IMR-90 (cell line): ENCODE measurements around the gene ADPRM. TPM values are rescaled to one million over a fixed set of nuclear protein-coding genes. Genes with fewer than 3 reads are reported as not detected.

Experiments
- ATAC-seq: fragments of 200-7000 bp; cut with Tn5 transposase; 2 replicates; pipeline ENCODE4 v1.9.1; 2020; ENCODE audit warnings: low read depth, mild to moderate bottlenecking, moderate library complexity
- BruUV-seq: library from RNA; stranded (reverse); fragments of 400-500 nt; replicated peaks from 2 replicates; lab custom pipeline; 2021; lab: Mats Ljungman, UMichigan
- CTCF ChIA-PET: fragments of 300-600 bp; formaldehyde crosslinking; extraction: SDS; loops from one replicate; lab custom pipeline; 2021; ENCODE audit warnings: antibody characterized with exemption; lab: Yijun Ruan, JAX
- POLR2A ChIA-PET: fragments of 300-600 bp; sonication (Branson Sonifier 250); formaldehyde crosslinking; loops from one replicate; lab custom pipeline; 2022; ENCODE audit warnings: antibody characterized with exemption; ENCODE audit not compliant: unreplicated experiment; lab: Charles Lee
- DNase-seq: peaks from one replicate; pipeline ENCODE4 v3.0.0; 2013
- H2AFZ ChIP-seq: replicated peaks from 2 replicates; pipeline ENCODE3; 2013; ENCODE audit warnings: low read length, mild to moderate bottlenecking; ENCODE audit not compliant: poor library complexity
- H2AK5ac ChIP-seq: 2 replicates; pipeline ENCODE4 v1.6.1; 2013; ENCODE audit warnings: low read depth, low read length, inconsistent platforms
- H2AK9ac ChIP-seq: replicated peaks from 2 replicates; pipeline ENCODE3; 2013; ENCODE audit warnings: mild to moderate bottlenecking, low read depth, low read length, moderate library complexity; ENCODE audit not compliant: poor library complexity
- H2BK120ac ChIP-seq: 2 replicates; pipeline ENCODE4 v1.6.1; 2013; ENCODE audit warnings: low read depth, low read length, inconsistent platforms
- H2BK15ac ChIP-seq: 3 replicates; pipeline ENCODE4 v1.6.1; 2013; ENCODE audit warnings: low read depth, low read length, inconsistent platforms
- H2BK20ac ChIP-seq: 2 replicates; pipeline ENCODE4 v1.6.1; 2013; ENCODE audit warnings: low read depth, mild to moderate bottlenecking, inconsistent platforms, low read length, moderate library complexity
- H2BK5ac ChIP-seq: 2 replicates; pipeline ENCODE4 v1.6.1; 2013; ENCODE audit warnings: mild to moderate bottlenecking, low read depth, low read length, inconsistent platforms; ENCODE audit not compliant: poor library complexity, severe bottlenecking
- H3K14ac ChIP-seq: replicated peaks from 2 replicates; pipeline ENCODE4 v1.6.1; 2013; ENCODE audit warnings: low read depth, low read length, inconsistent platforms
- H3K18ac ChIP-seq: 2 replicates; pipeline ENCODE4 v1.6.1; 2013; ENCODE audit warnings: low read depth, low read length, control low read depth
- H3K23ac ChIP-seq: 2 replicates; pipeline ENCODE4 v1.6.1; 2013; ENCODE audit warnings: low read depth, low read length, inconsistent platforms
- H3K27ac ChIP-seq: 2 replicates; pipeline ENCODE4 v1.5.1; 2013; ENCODE audit warnings: mild to moderate bottlenecking, control low read depth, low read length; ENCODE audit not compliant: insufficient read depth
- H3K27me3 ChIP-seq: 2 replicates; pipeline ENCODE4 v1.6.1; 2013; ENCODE audit warnings: low read length; ENCODE audit not compliant: control insufficient read depth, insufficient read depth
- H3K36me3 ChIP-seq: 2 replicates; pipeline ENCODE4 v1.6.1; 2013; ENCODE audit warnings: low read length, mixed read lengths; ENCODE audit not compliant: control insufficient read depth, insufficient read depth
- H3K4ac ChIP-seq: 2 replicates; pipeline ENCODE4 v1.6.1; 2013; ENCODE audit warnings: low read depth, low read length, inconsistent platforms
- H3K4me1 ChIP-seq: 2 replicates; pipeline ENCODE4 v1.6.1; 2013; ENCODE audit warnings: low read length, mixed read lengths; ENCODE audit not compliant: control insufficient read depth, insufficient read depth
- H3K4me2 ChIP-seq: 2 replicates; pipeline ENCODE4 v1.6.1; 2013; ENCODE audit warnings: low read depth, mild to moderate bottlenecking, control low read depth, low read length, moderate library complexity
- H3K4me3 ChIP-seq: 2 replicates; pipeline ENCODE4 v1.5.1; 2013; ENCODE audit warnings: low read depth, mild to moderate bottlenecking, control low read depth, low read length, moderate library complexity; ENCODE audit not compliant: insufficient read depth
- H3K56ac ChIP-seq: 2 replicates; pipeline ENCODE4 v1.6.1; 2013; ENCODE audit warnings: low read length, inconsistent platforms; ENCODE audit not compliant: insufficient read depth; ENCODE audit errors: extremely low read depth
- H3K79me1 ChIP-seq, 2 experiments: 2 replicates each; pipeline ENCODE4 v1.6.1; 2013; ENCODE audit warnings: low read length in 2 of 2, inconsistent platforms in 1 of 2, low read depth in 1 of 2
- H3K9ac ChIP-seq: 2 replicates; pipeline ENCODE4 v1.6.1; 2013; ENCODE audit warnings: low read depth, low read length, control low read depth
- H3K9me1 ChIP-seq: 2 replicates; pipeline ENCODE4 v1.6.1; 2013; ENCODE audit warnings: low read length, inconsistent platforms; ENCODE audit not compliant: insufficient read depth
- H3K9me3 ChIP-seq: 2 replicates; pipeline ENCODE4 v1.6.1; 2013; ENCODE audit warnings: low read length; ENCODE audit not compliant: control insufficient read depth, insufficient read depth
- H4K20me1 ChIP-seq: 2 replicates; pipeline ENCODE4 v1.6.1; 2013; ENCODE audit warnings: low read length, inconsistent platforms; ENCODE audit not compliant: insufficient read depth
- H4K5ac ChIP-seq: 2 replicates; pipeline ENCODE4 v1.6.1; 2013; ENCODE audit warnings: mild to moderate bottlenecking, low read depth, low read length, control low read depth
- H4K8ac ChIP-seq, 2 experiments: 2 replicates each; pipeline ENCODE4 v1.6.1; 2013; ENCODE audit warnings: low read depth in 2 of 2, low read length in 2 of 2, control low read depth in 1 of 2, inconsistent platforms in 1 of 2
- H4K91ac ChIP-seq: 2 replicates; pipeline ENCODE4 v1.6.1; 2013; ENCODE audit warnings: low read depth, low read length, inconsistent platforms; ENCODE audit not compliant: insufficient read depth
- CEBPB ChIP-seq: IDR thresholded peaks from 2 replicates; pipeline ENCODE4 v1.6.1; 2012; ENCODE audit warnings: low read depth, low read length, improper control_type of control experiment
- MAFK ChIP-seq: IDR thresholded peaks from 2 replicates; pipeline ENCODE4 v1.6.1; 2012; ENCODE audit warnings: low read depth, low read length, improper control_type of control experiment
- MAZ ChIP-seq: IDR thresholded peaks from 2 replicates; pipeline ENCODE4 v1.6.1; 2012; ENCODE audit warnings: low read depth, mild to moderate bottlenecking, low read length, improper control_type of control experiment, moderate library complexity, borderline replicate concordance
- NFE2L2 ChIP-seq: fragments of 150-350 bp; IDR thresholded peaks from 2 replicates; pipeline ENCODE4 v1.6.1; 2016; ENCODE audit warnings: low read depth, mild to moderate bottlenecking, low read length
- POLR2A ChIP-seq: IDR thresholded peaks from 2 replicates; pipeline ENCODE4 v1.6.1; 2012; ENCODE audit warnings: mild to moderate bottlenecking, low read depth, low read length
- RAD21 ChIP-seq: IDR thresholded peaks from 2 replicates; pipeline ENCODE4 v1.6.1; 2012; ENCODE audit warnings: low read length, improper control_type of control experiment
- RCOR1 ChIP-seq: IDR thresholded peaks from 2 replicates; pipeline ENCODE4 v1.6.1; 2012; ENCODE audit warnings: mild to moderate bottlenecking, low read length, improper control_type of control experiment; ENCODE audit not compliant: insufficient replicate concordance
- RFX5 ChIP-seq: IDR thresholded peaks from 2 replicates; pipeline ENCODE4 v1.8.0; 2012; ENCODE audit warnings: low read depth, mild to moderate bottlenecking, low read length, moderate library complexity
- WGBS, 2 experiments: methylation state at CpG; one replicate each; pipeline versions ENCODE4 v1.1.5 to v1.1.7; 2013; ENCODE audit warnings: missing lambda C conversion rate in 2 of 2; ENCODE audit not compliant: insufficient read length in 1 of 2; ENCODE audit errors: extremely low coverage in 2 of 2; 5-methylcytosine and 5-hydroxymethylcytosine counted together
- dilution Hi-C: fragments of 300-500 bp; cut with HindIII; formaldehyde crosslinking; loops from one replicate; pipeline ENCODE4 v1.14.3; 2018; ENCODE audit warnings: low sequenced_read_pairs; ENCODE audit not compliant: unreplicated experiment
- in situ Hi-C: fragments of 300-500 bp; cut with MboI; formaldehyde crosslinking; loops from 3 replicates; pipeline ENCODE4 v1.14.3; 2019; ENCODE audit warnings: low sequenced_read_pairs, inconsistent platforms, mixed read lengths
- intact Hi-C: fragments of 100-400 bp; cut with micrococcal nuclease; formaldehyde crosslinking; loops from 2 replicates; pipeline ENCODE4 v1.10.0; 2022
- polyA plus RNA-seq, 3 experiments: library from polyadenylated mRNA; depleted of rRNA; stranded (reverse); fragments of >200 nt; gene quantifications; 2 replicates each; pipeline ENCODE4 v1.2.3, GENCODE V29; 2012; ENCODE audit warnings: low replicate concordance in 1 of 3
- total RNA-seq: library from RNA; depleted of rRNA; stranded (reverse); fragments of >200 nt; gene quantifications from 2 replicates; pipeline ENCODE4 v1.2.3, GENCODE V29; 2012

ADPRM gene
- total and polyA plus RNA-seq, 2 of the 4 experiments (the other 2 are of a cell fraction) = 7.4 to 12.2 TPM

- Histone ChIP-seq H3K18ac (no peak overlapping the region), H2AFZ (no peak overlapping the region), H3K14ac (no peak overlapping the region), H3K36me3 (no peaks in the 10 kb centered on the region), H4K8ac (no peak overlapping the region), H3K79me1 (no peaks in the 10 kb centered on the region), H2AK9ac (no peak overlapping the region), H3K4me1 (no peaks in the 10 kb centered on the region; the same call in 1 of the 2 replicates), H3K9me1 (no peaks in the 10 kb centered on the region), H4K91ac (no peak overlapping the region), H2BK20ac (no peak overlapping the region), H3K9me3 (no peaks in the 10 kb centered on the region), H2BK120ac (no peak overlapping the region), H3K4me3 (no peak overlapping the region), H3K9ac (no peak overlapping the region), H4K20me1 (no peaks in the 10 kb centered on the region), H3K56ac (no peak overlapping the region), H2AK5ac (no peak overlapping the region), H4K5ac (no peak overlapping the region), H3K4me2 (no peak overlapping the region), H3K23ac (no peak overlapping the region), H3K4ac (no peak overlapping the region), H2BK5ac (no peak overlapping the region), H3K27me3 (peaks cover 3% of the 10 kb centered on the region; the same call in 1 of the 2 replicates), H3K27ac (no peak overlapping the region), H2BK15ac (no peak overlapping the region)
- no TSS peak for BruUV-seq
- intact Hi-C loops = no loop called here
- ATAC-seq = no peak
- in situ Hi-C loops = loop anchor here (10.0 kb wide), 2 partner anchors 89 to 1261 kb away; partner anchors contain the start of gene ZNF18
- DNase-seq = no peak
- TF ChIP-seq MAFK (no peak), NFE2L2 (no peak), MAZ (no peak), RFX5 (no peak), RCOR1 (no peak), POLR2A (no peak), RAD21 (no peak), CEBPB (no peak)
- POLR2A ChIA-PET = no interaction called here
- dilution Hi-C loops = no loop called here
- WGBS, 2 experiments = no CpG with 5 or more reads among the region's 3 CpGs
- CTCF ChIA-PET = no interaction called here
Measured at GRCh38 chr17:10733666-10734065, 36.3 kb downstream of the ADPRM start.
